ENCODE measurements around the gene FHL2.

DNA sequence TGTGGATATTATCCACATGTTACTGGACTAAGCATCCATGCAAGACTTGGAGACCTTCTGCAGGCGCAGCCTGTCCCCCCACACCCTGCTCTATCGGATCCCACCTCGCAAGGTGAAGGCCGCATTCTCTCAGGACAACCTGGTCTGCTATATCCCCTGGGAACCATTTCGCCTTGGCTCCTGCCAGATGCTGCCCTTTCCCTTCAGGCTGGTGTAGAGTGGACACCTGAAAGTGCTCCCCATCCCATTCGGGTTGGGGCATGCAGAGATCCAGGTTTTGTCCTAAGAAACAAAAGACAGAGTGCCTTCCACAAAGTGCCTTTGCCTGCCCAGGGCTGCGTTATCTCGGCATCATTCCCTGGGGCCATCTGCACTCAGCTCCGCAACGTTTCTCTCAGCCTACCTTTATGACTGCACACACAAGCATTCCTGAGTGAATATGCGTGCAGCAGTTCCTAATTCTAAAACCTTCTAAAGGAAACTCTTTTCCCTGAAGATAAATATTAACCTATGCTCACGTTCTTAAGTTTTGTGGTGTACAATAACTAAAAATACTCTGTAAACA, 20.5 kb downstream of the FHL2 start:
- TF ChIP-seq YY1 (IDR thresholded peaks at IDR 0.05; ENCODE audit: insufficient read depth, insufficient read length) (no peak), ZNF274 (IDR thresholded peaks at IDR 0.05; ENCODE audit: low read depth, low read length) (no peak), SUZ12 (IDR thresholded peaks at IDR 0.05; ENCODE audit: extremely low read depth, insufficient read depth, insufficient read length) (no peak)

All from NT2/D1 (cell line).